Osteoblast (primary cell): ENCODE measurements around the gene ZCCHC18. TPM values are rescaled to one million over a fixed set of nuclear protein-coding genes. Genes with fewer than 3 reads are reported as not detected.
"Not testable (repeated sequence)": the region's sequence is repeated elsewhere in the genome, so short reads cannot be mapped to it uniquely, and the experiment has no call there.

ENCODE experiments used
- DNase-seq: peaks from one replicate; pipeline ENCODE4 v3.0.0; 2011; ENCODE audit warnings: low spot score, mixed read lengths; ENCODE audit not compliant: insufficient read length; ENCODE audit errors: missing footprints
- H2AFZ ChIP-seq: 2 replicates; pipeline ENCODE4 v1.6.0; 2011; ENCODE audit warnings: mild to moderate bottlenecking, low read length
- H3K27ac ChIP-seq: 2 replicates; pipeline ENCODE4 v1.5.1; 2011; ENCODE audit warnings: mild to moderate bottlenecking, low read depth, low read length, moderate library complexity
- H3K27me3 ChIP-seq: 2 replicates; pipeline ENCODE4 v1.6.0; 2012; ENCODE audit warnings: mild to moderate bottlenecking, control low read depth, inconsistent platforms, low read length, moderate library complexity; ENCODE audit not compliant: insufficient read depth
- H3K36me3 ChIP-seq: 2 replicates; pipeline ENCODE4 v1.5.1; 2011; ENCODE audit warnings: mild to moderate bottlenecking, low read length, control low read depth, moderate library complexity; ENCODE audit not compliant: insufficient read depth
- H3K4me1 ChIP-seq: 2 replicates; pipeline ENCODE4 v1.5.1; 2011; ENCODE audit warnings: mild to moderate bottlenecking, low read length, control low read depth, moderate library complexity; ENCODE audit not compliant: insufficient read depth
- H3K4me2 ChIP-seq: 2 replicates; pipeline ENCODE4 v1.6.0; 2011; ENCODE audit warnings: mild to moderate bottlenecking, low read length; ENCODE audit not compliant: insufficient read depth
- H3K4me3 ChIP-seq: fragments of 200-600 bp; sonication (generic); 3 replicates; pipeline ENCODE4 v1.5.1; 2012; ENCODE audit warnings: mild to moderate bottlenecking, low read length, inconsistent platforms; ENCODE audit not compliant: insufficient read depth
- H3K79me2 ChIP-seq: 2 replicates; pipeline ENCODE4 v1.6.0; 2012; ENCODE audit warnings: mild to moderate bottlenecking, low read length, control low read depth, inconsistent platforms; ENCODE audit not compliant: insufficient read depth
- H3K9me3 ChIP-seq: 2 replicates; pipeline ENCODE4 v1.5.1; 2011; ENCODE audit warnings: low read depth, low read length, control low read depth
- H4K20me1 ChIP-seq: 2 replicates; pipeline ENCODE4 v1.6.0; 2012; ENCODE audit warnings: mild to moderate bottlenecking, low read length, control low read depth; ENCODE audit not compliant: insufficient read depth
- CTCF ChIP-seq: IDR thresholded peaks from 2 replicates; pipeline ENCODE4 v1.5.1; 2011; ENCODE audit warnings: mild to moderate bottlenecking, low read depth, low read length, moderate library complexity; ENCODE audit errors: extremely low read depth
- total RNA-seq: library from RNA; depleted of rRNA; stranded (reverse); fragments of >200 nt; gene quantifications from 2 replicates; pipeline ENCODE4 v1.2.3, GENCODE V29; 2012

Gene ZCCHC18
- 0.29 and 1.1 TPM in 2 replicates for total RNA-seq

GRCh38 chrX:104112326-104112951, at the start of gene ZCCHC18:
Gene ZCCHC18, plus strand, starts transcription at chrX:104112523. Its CDS starts 1,589 bp downstream, at chrX:104114112.
- H4K20me1 ChIP-seq, result no peaks in the 10 kb centered on the region
- peak within 1 kb of the TSS; percentile 74 for H3K4me3 ChIP-seq
- no peaks in the 10 kb centered on the region for H3K79me2 ChIP-seq
- no peaks in the 10 kb centered on the region for H3K9me3 ChIP-seq
- peak within 1 kb of the TSS; percentile 77 for H2AFZ ChIP-seq
- no peak within 1 kb of the TSS for H3K27ac ChIP-seq
- DNase-seq, result peak; percentile 89
- H3K4me1 ChIP-seq, result no peaks in the 10 kb centered on the region
- no peaks in the 10 kb centered on the region for H3K36me3 ChIP-seq
- H3K4me2 ChIP-seq, result peak within 1 kb of the TSS; percentile 77
- no peak for TF ChIP-seq CTCF
- peaks cover 44% of the 10 kb centered on the region for H3K27me3 ChIP-seq

- H2AFZ ChIP-seq, H3K27ac ChIP-seq, H3K27me3 ChIP-seq, H3K79me2 ChIP-seq, H3K36me3 ChIP-seq, H3K4me2 ChIP-seq, H3K4me1 ChIP-seq, H3K9me3 ChIP-seq, H3K4me3 ChIP-seq, H4K20me1 ChIP-seq, DNase-seq: not testable (repeated sequence)
These were observed 49.7 kb upstream of the ZCCHC18 start for GRCh38 chrX:104062636-104063035.

GRCh38 chrX:104075778-104076445, 36.4 kb upstream of the ZCCHC18 start, which contains the start of gene TMSB15C:
Gene TMSB15C, minus strand, starts transcription at chrX:104076236.
- not testable (repeated sequence) for H3K9me3 ChIP-seq, H3K79me2 ChIP-seq, H3K36me3 ChIP-seq, DNase-seq, H4K20me1 ChIP-seq, H3K4me3 ChIP-seq, H3K27me3 ChIP-seq, H3K4me1 ChIP-seq, H3K27ac ChIP-seq, H3K4me2 ChIP-seq, H2AFZ ChIP-seq

- not testable (repeated sequence) for H2AFZ ChIP-seq, H3K4me3 ChIP-seq, H3K36me3 ChIP-seq, H3K4me2 ChIP-seq, H4K20me1 ChIP-seq, H3K4me1 ChIP-seq, DNase-seq, H3K79me2 ChIP-seq, H3K9me3 ChIP-seq, H3K27me3 ChIP-seq, H3K27ac ChIP-seq
These were observed 34.5 kb upstream of the ZCCHC18 start for GRCh38 chrX:104077854-104078253.

GRCh38 chrX:104084063-104084462, 28.3 kb upstream of the ZCCHC18 start:
- Histone ChIP-seq H3K4me1 (no peaks in the 10 kb centered on the region), H2AFZ (no peak overlapping the region), H4K20me1 (no peaks in the 10 kb centered on the region), H3K27me3 (peaks cover 8% of the 10 kb centered on the region), H3K4me2 (no peak overlapping the region), H3K36me3 (no peaks in the 10 kb centered on the region), H3K27ac (no peak overlapping the region), H3K4me3 (no peak overlapping the region), H3K9me3 (no peaks in the 10 kb centered on the region), H3K79me2 (no peaks in the 10 kb centered on the region)
- DNase-seq, result no peak
- no peak for TF ChIP-seq CTCF
